H7 (cell line): Measurements from ENCODE around the gene RAB19. TPM values are rescaled to one million over a fixed set of nuclear protein-coding genes. Genes with fewer than 3 reads are reported as not detected.

Experiments
- DNase-seq: peaks from one replicate; pipeline ENCODE4 v3.0.0; 2012
- H3K27me3 ChIP-seq: 2 replicates; pipeline ENCODE4 v1.6.0; 2011; ENCODE audit warnings: mild to moderate bottlenecking, low read length; ENCODE audit not compliant: control insufficient read depth, insufficient read depth
- H3K36me3 ChIP-seq: replicated peaks from 2 replicates; pipeline ENCODE4 v1.5.1; 2011; ENCODE audit warnings: low read length; ENCODE audit not compliant: control insufficient read depth, insufficient read depth
- H3K4me3 ChIP-seq: 2 replicates; pipeline ENCODE4 v1.5.1; 2011; ENCODE audit warnings: low read depth, mild to moderate bottlenecking, control low read depth, low read length, moderate library complexity; ENCODE audit not compliant: insufficient read depth
- total RNA-seq: library from RNA; depleted of rRNA; stranded (reverse); fragments of >200 nt; shearing (Covaris generic); gene quantifications from 2 replicates; pipeline ENCODE4 v1.2.3, GENCODE V29; 2014; rRNA removed

The RAB19 gene
- total RNA-seq, result 2.3 and 3.8 TPM in 2 replicates

- peak; percentile 85 for DNase-seq
- H3K4me3 ChIP-seq, result peak within 1 kb of the TSS; percentile 41
- no peaks in the 10 kb centered on the region for H3K27me3 ChIP-seq
These were observed at the start of gene RAB19 for GRCh38 chr7:140403878-140404564. Gene RAB19 (plus strand): TSS chr7:140404058. CDS start chr7:140407647, 3,589 bp downstream.

GRCh38 chr7:140358024-140358411 is 45.8 kb upstream of the RAB19 start:
- Histone ChIP-seq H3K36me3 (peaks cover 11% of the 10 kb centered on the region), H3K27me3 (no peaks in the 10 kb centered on the region), H3K4me3 (no peak overlapping the region)
- no peak for DNase-seq

More at GRCh38 chr7:140403878-140404564, at the start of gene RAB19:
- H3K36me3 ChIP-seq, result no peaks in the 10 kb centered on the region

GRCh38 chr7:140358412-140359051 is 45.3 kb upstream of the RAB19 start:
- no peak overlapping the region for H3K4me3 ChIP-seq

GRCh38 chr7:140360697-140361229 is 43.1 kb upstream of the RAB19 start:
- H3K36me3 ChIP-seq, result peaks cover 10% of the 10 kb centered on the region
- DNase-seq, result no peak
- no peak overlapping the region for H3K4me3 ChIP-seq
- no peaks in the 10 kb centered on the region for H3K27me3 ChIP-seq

More at GRCh38 chr7:140358412-140359051, 45.3 kb upstream of the RAB19 start:
- DNase-seq, result no peak
- Histone ChIP-seq H3K36me3 (peaks cover 11% of the 10 kb centered on the region), H3K27me3 (no peaks in the 10 kb centered on the region)

- Histone ChIP-seq H3K4me3 (no peak overlapping the region), H3K36me3 (peaks cover 5% of the 10 kb centered on the region), H3K27me3 (no peaks in the 10 kb centered on the region)
- no peak for DNase-seq
These were observed 39.0 kb upstream of the RAB19 start for GRCh38 chr7:140364819-140365218.

- Histone ChIP-seq H3K36me3 (peaks cover 7% of the 10 kb centered on the region), H3K27me3 (no peaks in the 10 kb centered on the region), H3K4me3 (no peak overlapping the region)
- no peak for DNase-seq
These were observed 36.3 kb upstream of the RAB19 start for GRCh38 chr7:140367528-140367927.

- Histone ChIP-seq H3K4me3 (no peak overlapping the region), H3K36me3 (peaks cover 6% of the 10 kb centered on the region), H3K27me3 (no peaks in the 10 kb centered on the region)
- no peak for DNase-seq
These were observed 34.6 kb upstream of the RAB19 start for GRCh38 chr7:140369294-140369693.

GRCh38 chr7:140375323-140375722 is 28.5 kb upstream of the RAB19 start:
- Histone ChIP-seq H3K27me3 (no peaks in the 10 kb centered on the region), H3K4me3 (no peak overlapping the region), H3K36me3 (peaks cover 9% of the 10 kb centered on the region)
- no peak for DNase-seq

GRCh38 chr7:140375892-140376730 is 27.7 kb upstream of the RAB19 start:
- Histone ChIP-seq H3K27me3 (no peaks in the 10 kb centered on the region), H3K36me3 (peaks cover 9% of the 10 kb centered on the region), H3K4me3 (no peak overlapping the region)
- no peak for DNase-seq

- H3K36me3 ChIP-seq, result peaks cover 6% of the 10 kb centered on the region
- no peak for DNase-seq
- H3K4me3 ChIP-seq, result no peak overlapping the region
- H3K27me3 ChIP-seq, result no peaks in the 10 kb centered on the region
These were observed 19.7 kb upstream of the RAB19 start for GRCh38 chr7:140383954-140384713.

- DNase-seq, result no peak
- H3K36me3 ChIP-seq, result peaks cover 4% of the 10 kb centered on the region
- no peak overlapping the region for H3K4me3 ChIP-seq
- H3K27me3 ChIP-seq, result no peaks in the 10 kb centered on the region
These were observed 18.8 kb upstream of the RAB19 start for GRCh38 chr7:140384894-140385545.

- no peaks in the 10 kb centered on the region for H3K27me3 ChIP-seq
- H3K36me3 ChIP-seq, result no peaks in the 10 kb centered on the region
- DNase-seq, result no peak
- no peak overlapping the region for H3K4me3 ChIP-seq
These were observed 14.4 kb upstream of the RAB19 start for GRCh38 chr7:140389445-140389844.

GRCh38 chr7:140390034-140390433 is 13.8 kb upstream of the RAB19 start:
- DNase-seq, result no peak
- Histone ChIP-seq H3K36me3 (no peaks in the 10 kb centered on the region), H3K27me3 (no peaks in the 10 kb centered on the region), H3K4me3 (no peak overlapping the region)
